Central memory CD8-positive, alpha-beta T cell (primary cell): ENCODE measurements around the gene RND1.
"Not testable (repeated sequence)": the region's sequence is repeated elsewhere in the genome, so short reads cannot be mapped to it uniquely, and the experiment has no call there.

Experiments
- ATAC-seq: fragments of 150-1000 bp; cut with Tn5 transposase; replicated peaks from 2 replicates; pipeline ENCODE4 v1.10.0; 2022; ENCODE audit warnings: mild to moderate bottlenecking, moderate FRiP score, moderate number of reproducible peaks; ENCODE audit not compliant: poor library complexity, severe bottlenecking; ENCODE audit errors: extremely low read depth
- DNase-seq, 2 donors: peaks; one replicate each; pipeline ENCODE4 v3.0.0; 2021; ENCODE audit warnings: low spot score in 2 of 2
- H3K27ac Mint-ChIP-seq: one replicate; pipeline ENCODE4 v1.8.0; 2022; ENCODE audit warnings: low read depth, mild to moderate bottlenecking, moderate library complexity, mixed read lengths
- H3K27me3 Mint-ChIP-seq: one replicate; pipeline ENCODE4 v1.8.0; 2022; ENCODE audit warnings: mixed read lengths
- H3K36me3 Mint-ChIP-seq: one replicate; pipeline ENCODE4 v1.8.0; 2022; ENCODE audit warnings: mild to moderate bottlenecking, moderate library complexity, mixed read lengths; ENCODE audit not compliant: insufficient read depth
- H3K4me1 Mint-ChIP-seq: one replicate; pipeline ENCODE4 v1.8.0; 2022; ENCODE audit warnings: mixed read lengths
- H3K4me3 Mint-ChIP-seq: one replicate; pipeline ENCODE4 v1.8.0; 2022; ENCODE audit warnings: mild to moderate bottlenecking, moderate library complexity, mixed read lengths
- H3K9me3 Mint-ChIP-seq: one replicate; pipeline ENCODE4 v1.8.0; 2022; ENCODE audit warnings: mixed read lengths

Gene RND1

GRCh38 chr12:48882972-48883304 is 17.3 kb upstream of the RND1 start:
- ATAC-seq (no peak), DNase-seq (no peak)
- Mint-ChIP-seq H3K4me1 (no peaks in the 10 kb centered on the region), H3K27ac (no peak overlapping the region), H3K4me3 (no peak overlapping the region), H3K27me3 (peaks cover 44% of the 10 kb centered on the region), H3K9me3 (no peaks in the 10 kb centered on the region), H3K36me3 (no peaks in the 10 kb centered on the region)

GRCh38 chr12:48882315-48882687 is 16.6 kb upstream of the RND1 start:
- Mint-ChIP-seq H3K27me3 (peaks cover 44% of the 10 kb centered on the region), H3K4me3 (no peak overlapping the region)

GRCh38 chr12:48881686-48882314 is 16.1 kb upstream of the RND1 start:
- H3K36me3 Mint-ChIP-seq: no peaks in the 10 kb centered on the region
- no peak for ATAC-seq
- no peak for DNase-seq
- no peaks in the 10 kb centered on the region for H3K4me1 Mint-ChIP-seq
- H3K9me3 Mint-ChIP-seq: no peaks in the 10 kb centered on the region
- no peak overlapping the region for H3K4me3 Mint-ChIP-seq
- peaks cover 44% of the 10 kb centered on the region for H3K27me3 Mint-ChIP-seq
- H3K27ac Mint-ChIP-seq: no peak overlapping the region

More at GRCh38 chr12:48882315-48882687, 16.6 kb upstream of the RND1 start:
- DNase-seq (no peak), ATAC-seq (no peak)
- no peaks in the 10 kb centered on the region for H3K36me3 Mint-ChIP-seq
- no peaks in the 10 kb centered on the region for H3K9me3 Mint-ChIP-seq
- H3K4me1 Mint-ChIP-seq: no peaks in the 10 kb centered on the region
- no peak overlapping the region for H3K27ac Mint-ChIP-seq

GRCh38 chr12:48880647-48881046 is 15.0 kb upstream of the RND1 start:
- Mint-ChIP-seq H3K4me1 (no peaks in the 10 kb centered on the region), H3K27me3 (peaks cover 44% of the 10 kb centered on the region), H3K36me3 (no peaks in the 10 kb centered on the region), H3K9me3 (no peaks in the 10 kb centered on the region), H3K4me3 (no peak overlapping the region), H3K27ac (no peak overlapping the region)
- DNase-seq: no peak
- no peak for ATAC-seq

- ATAC-seq: no peak
- no peak overlapping the region for H3K4me3 Mint-ChIP-seq
Measured at GRCh38 chr12:48878548-48878947, 12.9 kb upstream of the RND1 start.

GRCh38 chr12:48875944-48876515 is 10.4 kb upstream of the RND1 start:
- no peaks in the 10 kb centered on the region for H3K9me3 Mint-ChIP-seq
- peaks cover 17% of the 10 kb centered on the region for H3K27me3 Mint-ChIP-seq
- H3K27ac Mint-ChIP-seq: no peak overlapping the region

More at GRCh38 chr12:48878548-48878947, 12.9 kb upstream of the RND1 start:
- Mint-ChIP-seq H3K27ac (no peak overlapping the region), H3K27me3 (peaks cover 43% of the 10 kb centered on the region), H3K9me3 (no peaks in the 10 kb centered on the region), H3K36me3 (no peaks in the 10 kb centered on the region), H3K4me1 (no peaks in the 10 kb centered on the region)
- no peak for DNase-seq

GRCh38 chr12:48873534-48873933 is 7.9 kb upstream of the RND1 start:
- H3K27ac Mint-ChIP-seq, H3K4me3 Mint-ChIP-seq, H3K27me3 Mint-ChIP-seq, DNase-seq, H3K9me3 Mint-ChIP-seq, H3K4me1 Mint-ChIP-seq, H3K36me3 Mint-ChIP-seq, ATAC-seq: not testable (repeated sequence)

More at GRCh38 chr12:48875944-48876515, 10.4 kb upstream of the RND1 start:
- ATAC-seq (no peak), DNase-seq (no peak)
- no peaks in the 10 kb centered on the region for H3K36me3 Mint-ChIP-seq
- no peaks in the 10 kb centered on the region for H3K4me1 Mint-ChIP-seq
- H3K4me3 Mint-ChIP-seq: no peak overlapping the region

- no peaks in the 10 kb centered on the region for H3K4me1 Mint-ChIP-seq
Measured at GRCh38 chr12:48873096-48873495, 7.4 kb upstream of the RND1 start.

GRCh38 chr12:48869191-48869590 is 3.5 kb upstream of the RND1 start:
- Mint-ChIP-seq H3K9me3 (no peaks in the 10 kb centered on the region), H3K4me1 (peaks cover 21% of the 10 kb centered on the region), H3K4me3 (no peak overlapping the region), H3K36me3 (peaks cover 9% of the 10 kb centered on the region), H3K27ac (no peak overlapping the region), H3K27me3 (peaks cover 6% of the 10 kb centered on the region)
- DNase-seq (no peak), ATAC-seq (no peak)

More at GRCh38 chr12:48873096-48873495, 7.4 kb upstream of the RND1 start:
- Mint-ChIP-seq H3K27ac (no peak overlapping the region), H3K4me3 (no peak overlapping the region), H3K27me3 (no peaks in the 10 kb centered on the region), H3K36me3 (no peaks in the 10 kb centered on the region), H3K9me3 (no peaks in the 10 kb centered on the region)
- DNase-seq: no peak
- ATAC-seq: no peak

GRCh38 chr12:48868451-48868850 is 2.8 kb upstream of the RND1 start:
- Mint-ChIP-seq H3K4me3 (no peak overlapping the region), H3K36me3 (peaks cover 9% of the 10 kb centered on the region), H3K4me1 (peaks cover 24% of the 10 kb centered on the region), H3K9me3 (no peaks in the 10 kb centered on the region), H3K27me3 (peaks cover 13% of the 10 kb centered on the region), H3K27ac (no peak overlapping the region)
- ATAC-seq: no peak
- no peak for DNase-seq

GRCh38 chr12:48866052-48866711 is 512 bp upstream of the RND1 start:
- Mint-ChIP-seq H3K9me3 (no peaks in the 10 kb centered on the region), H3K4me3 (peak overlapping the region; percentile 78), H3K4me1 (peaks cover 24% of the 10 kb centered on the region), H3K36me3 (peaks cover 10% of the 10 kb centered on the region), H3K27me3 (peaks cover 36% of the 10 kb centered on the region), H3K27ac (peak overlapping the region; percentile 87)
- ATAC-seq (peak; percentile 39), DNase-seq (no peak)

- H3K4me1 Mint-ChIP-seq: peaks cover 24% of the 10 kb centered on the region
- H3K36me3 Mint-ChIP-seq: peaks cover 10% of the 10 kb centered on the region
- ATAC-seq: no peak
- H3K9me3 Mint-ChIP-seq: no peaks in the 10 kb centered on the region
- no peak overlapping the region for H3K27ac Mint-ChIP-seq
- H3K4me3 Mint-ChIP-seq: no peak overlapping the region
- peaks cover 41% of the 10 kb centered on the region for H3K27me3 Mint-ChIP-seq
- DNase-seq: no peak
Measured at GRCh38 chr12:48863291-48863690, 2.4 kb downstream of the RND1 start.

- Mint-ChIP-seq H3K4me3 (no peak overlapping the region), H3K27ac (no peak overlapping the region), H3K36me3 (peaks cover 10% of the 10 kb centered on the region), H3K9me3 (no peaks in the 10 kb centered on the region), H3K4me1 (peaks cover 24% of the 10 kb centered on the region), H3K27me3 (peaks cover 41% of the 10 kb centered on the region)
- ATAC-seq (no peak), DNase-seq (no peak)
Measured at GRCh38 chr12:48862760-48863159, 2.9 kb downstream of the RND1 start.
